Measurements from ENCODE around the gene MANEAL. TPM values are rescaled to one million over a fixed set of nuclear protein-coding genes. Genes with fewer than 3 reads are reported as not detected.
"Not testable (repeated sequence)": the region's sequence is repeated elsewhere in the genome, so short reads cannot be mapped to it uniquely, and the experiment has no call there.

Gene MANEAL
- 1.5 TPM for total RNA-seq
- long read RNA-seq = 0 reads

DNA sequence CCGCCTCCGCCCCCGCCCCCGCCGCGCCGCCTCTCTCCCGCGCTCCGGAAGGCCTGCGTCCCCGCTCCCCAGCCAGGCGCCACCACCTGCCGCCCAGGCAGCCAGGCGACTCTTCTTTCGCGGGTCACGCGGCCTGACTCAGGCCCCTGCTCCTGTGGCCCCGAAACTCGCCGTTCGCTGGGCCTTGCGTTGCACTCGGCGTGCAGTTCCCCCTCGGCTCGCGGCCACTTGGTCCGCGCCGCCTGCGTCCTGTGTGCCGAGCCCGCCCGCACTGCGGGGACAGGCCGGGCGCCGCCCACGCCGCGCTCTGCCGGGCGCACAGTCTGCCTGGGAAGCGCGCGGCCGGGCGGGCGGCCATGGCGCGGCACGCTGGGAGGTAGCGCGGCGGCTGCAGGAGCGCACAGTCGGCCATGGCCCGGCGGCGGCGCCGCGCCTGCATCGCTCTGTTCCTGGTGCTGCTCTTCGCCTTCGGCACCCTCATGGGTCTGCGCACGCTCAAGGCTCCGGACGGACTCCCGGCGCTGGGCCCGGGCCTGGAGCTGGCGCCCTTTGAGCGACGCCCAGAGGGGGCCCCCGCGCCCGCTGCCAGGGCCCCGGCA, at the start of gene MANEAL:
Gene MANEAL, plus strand, starts transcription at position 75 of the 599 bp plus-strand sequence. Its CDS starts 336 bp downstream, at position 411.
- DNase-seq (ENCODE audit: low spot score) = peak; percentile 88

- DNase-seq (ENCODE audit: low spot score) = no peak
Observed at GRCh38 chr1:37746806-37747205, 46.8 kb upstream of the MANEAL start.

DNA sequence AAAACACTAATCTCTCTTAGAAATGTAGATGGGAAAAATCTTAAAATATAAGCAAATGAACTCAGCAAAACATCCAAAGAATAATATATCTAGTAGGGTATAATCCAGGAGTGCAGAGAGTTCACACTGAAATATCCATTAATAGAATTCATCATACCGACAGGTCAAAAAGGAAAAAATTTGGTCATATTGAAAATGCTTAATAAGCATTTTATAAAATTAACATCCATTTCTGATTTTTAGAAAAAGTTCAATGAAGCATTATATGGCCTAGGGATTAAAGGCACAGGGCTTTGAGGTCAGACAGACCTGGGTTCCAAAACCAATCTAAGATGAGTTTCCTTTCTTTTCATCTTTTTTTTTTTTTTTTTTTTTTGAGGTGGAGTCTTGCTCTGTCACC, 45.1 kb upstream of the MANEAL start:
- no peak for DNase-seq (ENCODE audit: low spot score)

DNA sequence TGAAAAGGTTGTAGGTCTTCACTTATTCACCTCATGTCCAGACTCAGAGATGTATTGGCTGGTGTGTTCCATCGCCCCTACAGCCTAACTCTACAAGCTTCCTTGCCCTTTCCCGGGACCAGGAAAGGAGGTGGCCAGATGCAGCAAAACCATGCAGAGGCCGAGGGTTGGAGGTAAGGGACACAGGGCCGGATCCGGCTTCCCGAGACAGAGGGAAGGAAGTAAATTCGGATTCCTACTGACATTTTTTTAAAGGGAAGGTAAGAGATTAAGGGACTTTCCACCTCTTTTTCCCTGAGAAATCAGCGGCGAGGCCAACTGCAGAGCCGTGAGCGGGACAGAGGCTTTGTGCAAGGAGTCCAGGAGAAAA, 41.4 kb upstream of the MANEAL start:
- DNase-seq (ENCODE audit: low spot score) = no peak

DNA sequence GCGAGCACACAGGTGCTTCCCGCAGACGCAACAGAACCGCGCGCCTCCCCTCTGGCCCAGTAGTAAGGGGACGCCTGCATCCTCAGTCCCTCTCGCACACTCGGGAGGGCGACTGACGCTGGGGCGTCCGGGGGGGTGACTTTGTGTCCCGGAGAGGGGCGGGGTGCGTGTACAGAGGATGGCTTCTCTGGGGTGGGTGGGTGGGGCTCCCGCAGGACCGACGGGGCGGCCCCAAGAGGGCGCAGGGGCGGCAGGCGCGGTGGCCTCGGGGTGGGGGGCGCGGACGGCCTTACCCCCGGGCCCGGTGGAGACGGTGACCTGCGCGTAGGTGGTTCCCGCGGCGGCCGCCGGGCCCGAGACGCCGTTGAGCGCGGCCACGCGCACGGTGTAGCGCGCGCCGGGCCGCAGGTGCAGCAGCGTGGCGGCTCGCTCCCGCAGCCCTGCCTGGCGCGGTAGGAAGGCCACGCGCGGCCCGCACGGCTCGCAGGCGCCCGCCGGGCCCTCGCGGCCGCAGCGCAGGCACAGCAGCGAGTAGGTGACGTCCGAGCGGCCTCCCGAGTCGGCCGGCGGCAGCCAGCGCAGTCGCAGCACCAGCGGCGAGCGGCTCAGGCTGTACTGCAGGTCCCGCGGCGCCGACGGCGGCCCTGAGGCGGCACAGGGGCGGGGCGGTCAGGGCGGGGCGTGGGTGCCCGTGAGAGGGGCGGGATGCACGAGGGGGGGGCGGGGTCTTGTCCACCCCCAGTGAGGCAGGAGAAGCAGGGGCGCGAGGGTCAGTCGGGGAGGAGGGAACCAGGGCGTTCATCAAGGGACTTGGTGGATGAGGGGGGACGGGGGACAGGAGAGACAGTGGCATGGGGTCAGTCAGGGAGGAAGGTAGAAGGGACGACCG, 40.8 kb upstream of the MANEAL start:
- DNase-seq (ENCODE audit: low spot score) = peak; percentile 75

DNA sequence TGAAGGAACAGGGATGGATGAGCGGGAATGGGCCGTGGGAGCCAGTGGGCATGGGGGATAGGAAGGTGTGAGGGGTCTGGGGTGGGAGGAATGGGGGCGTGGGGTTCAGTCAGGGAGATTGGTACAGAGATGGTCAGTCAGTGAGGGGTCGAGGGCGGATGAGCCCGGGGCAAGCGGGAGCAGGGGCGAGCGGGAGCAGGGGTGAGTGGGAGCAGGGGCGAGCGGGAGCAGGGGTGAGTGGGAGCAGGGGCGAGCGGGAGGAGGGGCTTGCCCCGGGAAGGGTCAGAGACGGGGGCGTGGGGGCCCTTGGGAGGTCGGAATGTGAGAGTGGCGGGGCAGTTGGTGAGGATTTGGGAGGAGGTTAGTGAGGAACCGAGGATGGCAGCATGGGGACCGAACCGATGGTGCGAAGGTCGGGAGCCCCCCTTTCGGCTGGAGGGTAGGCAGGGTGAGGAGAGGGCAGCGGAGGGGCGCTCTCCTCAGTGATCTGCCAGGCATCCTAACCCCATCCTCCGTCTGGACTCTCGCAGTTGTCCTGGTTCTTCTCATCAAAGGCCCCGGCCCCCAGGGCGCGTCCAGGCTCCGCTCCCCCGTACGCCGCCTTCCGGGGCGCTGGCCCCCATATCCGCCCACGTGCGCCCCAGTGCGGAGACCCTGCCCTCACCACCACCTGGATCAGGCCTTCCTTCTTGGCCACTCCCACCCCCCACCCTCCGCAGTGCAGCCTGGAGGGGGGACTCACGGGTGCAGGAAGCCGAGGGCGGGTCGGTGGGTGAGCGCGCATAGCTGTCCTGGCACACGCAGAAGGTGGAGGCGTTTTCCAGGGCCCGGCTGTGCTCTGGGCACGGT, 40.0 kb upstream of the MANEAL start:
- peak; percentile 74 for DNase-seq (ENCODE audit: low spot score)

- DNase-seq (ENCODE audit: low spot score) = peak; percentile 16
Observed at GRCh38 chr1:37755290-37755689, 38.4 kb upstream of the MANEAL start.

- peak; percentile 57 for DNase-seq (ENCODE audit: low spot score)
Observed at GRCh38 chr1:37755951-37756560, 37.6 kb upstream of the MANEAL start.

DNA sequence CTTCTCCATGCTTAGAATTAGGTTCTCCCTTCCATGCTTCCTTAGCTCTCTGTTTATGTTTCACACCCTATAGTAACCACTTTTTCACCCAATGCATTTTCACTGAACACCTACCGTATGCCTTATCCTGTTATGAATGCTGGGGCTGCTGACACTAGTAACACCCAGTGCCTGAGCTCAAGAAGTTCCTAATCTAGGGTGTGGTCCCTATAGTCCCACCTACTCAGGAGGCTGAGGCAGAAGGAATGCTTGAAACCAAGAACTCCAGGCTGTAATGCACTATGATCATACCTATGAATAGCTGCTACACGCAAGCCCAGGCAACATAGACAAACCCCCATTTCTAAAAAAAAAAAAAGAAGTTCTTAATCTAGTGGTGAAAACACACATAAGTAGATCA, 34.2 kb upstream of the MANEAL start:
- no peak for DNase-seq (ENCODE audit: low spot score)

GRCh38 chr1:37761416-37762095, 32.1 kb upstream of the MANEAL start:
- DNase-seq (ENCODE audit: low spot score) = peak; percentile 77

GRCh38 chr1:37762516-37762915, 31.1 kb upstream of the MANEAL start:
- peak; percentile 81 for DNase-seq (ENCODE audit: low spot score)

GRCh38 chr1:37763791-37764413, 29.7 kb upstream of the MANEAL start:
- peak; percentile 55 for DNase-seq (ENCODE audit: low spot score)

DNA sequence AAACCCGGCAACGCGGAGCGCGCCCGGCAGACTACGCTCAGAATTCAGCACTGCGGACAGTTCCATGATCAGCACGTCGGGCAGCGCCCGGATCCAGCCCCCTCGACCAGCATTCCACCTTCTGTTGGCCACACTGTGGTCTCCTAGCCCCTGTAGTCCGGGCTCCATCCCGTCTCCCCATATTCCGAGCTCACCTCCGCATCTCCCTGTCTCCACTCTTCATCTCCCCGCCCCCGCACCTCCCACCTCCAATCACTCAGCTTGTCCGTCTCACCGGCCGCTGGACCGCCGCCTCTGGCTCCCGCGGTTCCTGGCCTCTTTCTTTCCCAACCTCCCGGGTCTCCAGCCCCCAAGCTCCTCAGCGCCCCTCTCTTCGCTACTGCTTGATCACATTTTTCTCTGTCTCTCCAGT, 29.2 kb upstream of the MANEAL start:
- peak; percentile 76 for DNase-seq (ENCODE audit: low spot score)

GRCh38 chr1:37764888-37765441, 28.7 kb upstream of the MANEAL start, which contains the start of gene EPHA10:
EPHA10 (minus strand) TSS chr1:37765120; CDS start chr1:37765066, 54 bp downstream.
- peak; percentile 83 for DNase-seq (ENCODE audit: low spot score)

DNA sequence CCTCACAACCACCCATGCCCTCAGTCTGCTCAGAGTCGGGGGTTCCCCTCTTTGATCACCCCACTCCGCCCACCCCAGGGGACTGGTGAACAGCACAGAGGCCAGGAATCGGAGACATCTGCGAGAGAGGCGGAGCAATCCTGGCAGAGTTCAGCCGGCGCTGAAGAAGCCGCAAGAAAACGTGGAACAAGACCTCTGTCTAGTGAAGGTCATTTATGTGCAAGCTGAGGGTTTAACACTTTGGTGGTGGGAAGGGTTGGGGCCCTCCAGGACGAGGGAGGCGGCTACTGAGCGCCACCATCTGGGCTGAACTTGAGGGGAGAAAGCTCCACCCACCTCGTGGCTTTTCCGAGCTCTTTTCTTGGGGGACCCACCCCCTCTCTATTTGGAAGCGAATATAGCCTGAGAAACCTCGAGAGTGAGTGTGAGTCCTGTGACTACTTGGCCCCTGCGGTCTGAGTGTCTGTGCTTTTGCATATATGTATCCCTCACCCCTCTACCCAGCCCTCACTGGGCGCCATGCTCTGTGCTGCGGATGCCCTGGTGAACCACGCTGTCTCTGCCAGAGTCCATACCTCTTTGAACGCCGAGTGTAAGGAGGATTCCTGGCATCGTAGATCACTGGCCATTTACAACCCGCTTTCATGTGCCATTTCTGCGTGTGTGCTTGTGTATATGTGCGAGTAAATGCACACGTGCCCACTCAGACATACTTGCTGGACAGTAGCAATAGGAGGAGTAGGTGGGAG, 27.6 kb upstream of the MANEAL start:
- DNase-seq (ENCODE audit: low spot score) = peak; percentile 84

DNA sequence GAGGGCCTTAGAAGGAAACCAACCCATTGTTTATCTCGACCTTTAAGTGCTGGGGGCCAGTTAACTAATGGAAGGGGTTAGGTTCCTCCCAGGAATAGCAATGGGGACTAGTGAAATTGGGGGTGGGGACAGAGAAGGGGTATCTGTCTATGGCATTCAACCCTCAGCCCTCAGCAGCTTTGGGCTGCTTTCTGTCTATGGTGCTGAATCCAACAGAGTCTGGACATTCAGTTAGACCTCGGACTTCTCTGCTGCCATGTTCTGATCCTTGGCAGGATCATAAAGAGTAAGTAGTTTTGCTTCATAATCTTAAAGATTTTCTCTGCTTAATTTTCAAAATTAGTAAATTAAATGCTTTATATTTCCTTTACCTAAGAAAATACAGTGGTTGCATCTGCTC, 26.2 kb upstream of the MANEAL start:
- no peak for DNase-seq (ENCODE audit: low spot score)

DNA sequence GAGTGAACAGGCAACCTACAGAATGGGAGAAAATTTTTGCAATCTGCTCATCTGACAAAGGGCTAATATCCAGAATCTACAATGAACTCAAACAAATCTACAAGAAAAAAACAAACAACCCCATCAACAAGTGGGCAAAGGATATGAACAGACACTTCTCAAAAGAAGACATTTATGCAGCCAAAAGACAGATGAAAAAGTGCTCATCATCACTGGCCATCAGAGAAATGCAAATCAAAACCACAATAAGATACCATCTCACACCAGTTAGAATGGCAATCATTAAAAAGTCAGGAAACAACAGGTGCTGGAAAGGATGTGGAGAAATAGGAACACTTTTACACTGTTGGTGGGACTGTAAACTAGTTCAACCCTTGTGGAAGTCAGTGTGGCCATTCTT, 22.2 kb upstream of the MANEAL start:
- DNase-seq (ENCODE audit: low spot score) = not testable (repeated sequence)

DNA sequence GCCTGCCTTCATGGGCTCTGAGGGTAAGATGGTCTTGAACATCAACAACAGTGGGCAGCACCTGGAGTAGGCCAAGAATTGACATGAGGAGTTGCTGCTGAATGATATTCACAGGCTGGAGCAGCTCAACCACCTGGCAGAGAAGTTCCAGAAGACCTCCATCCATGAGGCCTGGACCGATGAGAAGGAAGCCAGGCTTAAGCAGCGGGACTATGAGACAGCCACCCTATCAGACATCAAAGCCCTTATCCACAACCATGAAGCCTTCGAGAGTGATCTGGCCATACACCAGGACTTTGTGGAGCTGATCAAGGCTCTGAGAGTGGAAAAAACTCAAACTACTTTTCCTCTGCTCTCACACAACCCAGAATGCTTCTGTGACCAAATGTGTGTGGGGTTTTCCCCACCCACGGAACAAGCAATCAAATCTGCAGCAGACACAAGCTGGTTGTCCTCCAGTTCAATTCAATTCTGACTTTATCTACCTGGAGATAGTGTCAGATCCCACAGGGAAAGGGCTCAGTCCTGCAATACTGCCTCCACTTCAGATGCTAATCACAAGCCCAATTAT, 16.6 kb upstream of the MANEAL start:
- no peak for DNase-seq (ENCODE audit: low spot score)

GRCh38 chr1:37778654-37779053, 15.0 kb upstream of the MANEAL start:
- DNase-seq (ENCODE audit: low spot score) = no peak

Measured in mesenteric fat pad (tissue), 1 donor.